Measurements from ENCODE around the gene GMNN. TPM values are rescaled to one million over a fixed set of nuclear protein-coding genes. Genes with fewer than 3 reads are reported as not detected.
"Not testable (repeated sequence)": the region's sequence is repeated elsewhere in the genome, so short reads cannot be mapped to it uniquely, and the experiment has no call there.

GMNN gene
- total RNA-seq (2014; rRNA removed; shearing (Covaris generic)) = 74.8 and 78.1 TPM in 2 replicates
- polyA plus RNA-seq (2015; cell fraction: cytosol; rRNA removed) = 53.0 and 66.5 TPM in 2 replicates
- polyA plus RNA-seq (2015; cell fraction: nucleus; rRNA removed) = 34.3 and 45.5 TPM in 2 replicates

DNA sequence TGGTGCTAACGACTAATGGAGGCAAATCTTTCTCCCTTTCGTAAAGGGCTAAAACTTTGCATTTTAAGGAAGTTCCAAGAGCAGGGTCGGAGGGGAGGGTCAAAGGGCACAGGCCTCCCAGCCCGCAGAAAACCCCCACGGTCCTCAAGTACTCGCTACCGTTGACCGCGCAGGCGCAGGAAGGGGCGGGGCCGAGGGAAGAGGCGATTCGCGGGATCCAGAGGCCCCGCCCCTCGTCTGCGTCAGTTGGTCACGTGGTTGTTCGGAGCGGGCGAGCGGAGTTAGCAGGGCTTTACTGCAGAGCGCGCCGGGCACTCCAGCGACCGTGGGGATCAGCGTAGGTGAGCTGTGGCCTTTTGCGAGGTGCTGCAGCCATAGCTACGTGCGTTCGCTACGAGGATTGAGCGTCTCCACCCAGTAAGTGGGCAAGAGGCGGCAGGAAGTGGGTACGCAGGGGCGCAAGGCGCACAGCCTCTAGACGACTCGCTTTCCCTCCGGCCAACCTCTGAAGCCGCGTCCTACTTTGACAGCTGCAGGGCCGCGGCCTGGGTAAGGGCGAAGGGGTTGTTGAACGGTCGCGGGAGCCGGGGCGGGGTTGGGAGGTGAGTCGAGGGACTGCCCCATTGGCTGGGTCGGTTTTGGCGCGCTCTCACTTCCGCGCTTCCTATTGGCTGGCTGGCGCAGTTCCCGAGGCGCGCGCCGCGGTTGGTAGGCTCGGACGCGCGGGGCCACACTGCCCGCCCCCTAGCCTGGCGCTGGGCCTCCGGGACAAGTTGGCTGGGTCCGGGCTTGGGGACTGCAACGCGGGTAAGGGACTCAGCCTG, at the start of gene GMNN:
GMNN (plus strand) TSS at position 242 of the 824 bp plus-strand sequence. CDS start 2,310 bp downstream, outside the sequence.
- DNase-seq (ENCODE audit: low read depth, low spot score) = peak; percentile 96
- in situ Hi-C loops (cut with HindIII; ENCODE audit: low pct_unique_long_range_greater_than_20kb, low sequenced_read_pairs) = no loop called here

GRCh38 chr6:24730653-24731052, 44.1 kb upstream of the GMNN start:
- in situ Hi-C loops (cut with HindIII; ENCODE audit: low pct_unique_long_range_greater_than_20kb, low sequenced_read_pairs); DNase-seq (ENCODE audit: low read depth, low spot score): not testable (repeated sequence)

GRCh38 chr6:24731456-24732134, 43.1 kb upstream of the GMNN start:
- DNase-seq (ENCODE audit: low read depth, low spot score); in situ Hi-C loops (cut with HindIII; ENCODE audit: low pct_unique_long_range_greater_than_20kb, low sequenced_read_pairs): not testable (repeated sequence)

DNA sequence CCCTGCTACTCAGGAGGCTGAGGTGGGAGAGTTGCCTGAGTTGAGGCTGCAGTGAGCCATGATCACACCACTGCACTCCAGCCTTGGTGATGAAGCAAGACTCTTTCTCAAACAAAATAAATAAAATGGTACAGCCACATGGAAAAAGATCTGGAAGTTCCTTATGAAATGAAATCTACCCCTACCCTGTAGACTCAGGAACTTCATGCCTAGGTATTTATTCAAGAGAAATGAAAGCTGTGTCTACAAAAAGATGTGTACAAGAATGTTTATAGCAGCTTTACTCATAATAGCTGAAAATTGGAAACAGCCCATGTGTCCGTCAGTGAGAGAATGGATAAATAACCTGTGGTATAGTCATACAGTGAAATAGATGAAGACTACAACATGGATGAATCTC, 40.6 kb upstream of the GMNN start:
- in situ Hi-C loops (cut with HindIII; ENCODE audit: low pct_unique_long_range_greater_than_20kb, low sequenced_read_pairs) = no loop called here
- no peak for DNase-seq (ENCODE audit: low read depth, low spot score)

DNA sequence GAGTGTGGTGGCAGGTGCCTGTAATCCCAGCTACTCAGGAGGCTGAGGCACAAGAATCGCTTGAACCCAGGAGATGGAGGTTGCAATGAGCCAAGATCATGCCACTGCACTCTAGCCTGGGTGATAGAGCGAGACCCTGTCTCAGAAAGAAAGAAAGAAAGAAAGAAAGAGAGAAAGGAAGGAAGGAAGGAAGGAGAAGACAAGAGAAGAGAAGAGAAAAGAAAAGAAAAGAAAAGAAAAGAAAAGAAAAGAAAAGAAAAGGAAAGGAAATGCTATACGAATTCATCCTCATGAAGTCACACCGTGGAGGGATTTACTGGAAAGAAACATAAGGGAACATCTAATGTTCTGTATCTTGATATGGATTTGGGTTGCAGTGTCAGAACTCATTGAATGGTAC, 40.0 kb upstream of the GMNN start:
- in situ Hi-C loops (cut with HindIII; ENCODE audit: low pct_unique_long_range_greater_than_20kb, low sequenced_read_pairs); DNase-seq (ENCODE audit: low read depth, low spot score): not testable (repeated sequence)

DNA sequence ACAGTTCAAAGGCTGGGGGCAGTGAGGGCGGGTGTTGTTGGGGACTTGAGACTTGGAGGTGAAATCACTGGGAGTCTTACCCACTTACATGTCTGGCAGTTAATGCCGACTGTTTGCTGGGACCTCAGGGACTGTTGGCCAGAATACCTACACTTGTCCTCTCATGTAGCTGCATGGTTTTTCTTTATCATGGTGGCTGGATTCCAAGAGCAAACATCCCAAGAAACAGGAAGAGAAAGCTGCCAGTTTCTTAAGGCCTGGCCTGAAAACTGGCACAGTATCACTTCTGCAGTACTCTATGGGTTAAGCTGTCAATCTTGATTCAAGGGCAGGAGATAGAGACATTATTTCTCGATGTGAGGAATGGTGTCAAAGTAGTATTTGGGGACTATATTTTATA, 36.0 kb upstream of the GMNN start:
- no peak for DNase-seq (ENCODE audit: low read depth, low spot score)
- in situ Hi-C loops (cut with HindIII; ENCODE audit: low pct_unique_long_range_greater_than_20kb, low sequenced_read_pairs) = no loop called here

DNA sequence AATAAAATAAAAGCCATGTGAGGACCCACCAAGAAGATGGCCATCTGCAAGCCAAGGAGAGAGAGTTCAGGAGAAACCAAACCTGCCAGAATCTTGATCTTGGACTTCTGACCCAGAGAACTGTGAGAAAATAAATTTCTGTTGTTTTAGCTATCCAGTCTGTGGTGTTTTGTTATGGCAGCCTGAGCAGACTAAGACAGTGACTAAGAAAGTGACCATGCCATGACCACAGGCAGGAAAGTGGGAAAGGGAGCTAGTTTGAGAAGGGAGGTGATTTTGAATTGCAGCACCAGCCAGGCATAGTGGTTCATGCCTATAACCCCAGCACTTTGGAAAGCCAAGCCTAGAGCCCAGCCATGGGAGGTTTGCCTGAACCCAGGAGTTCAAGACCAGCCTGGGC, 33.9 kb upstream of the GMNN start:
- no peak for DNase-seq (ENCODE audit: low read depth, low spot score)
- in situ Hi-C loops (cut with HindIII; ENCODE audit: low pct_unique_long_range_greater_than_20kb, low sequenced_read_pairs) = no loop called here

GRCh38 chr6:24742216-24742738, 32.5 kb upstream of the GMNN start:
- no peak for DNase-seq (ENCODE audit: low read depth, low spot score)
- in situ Hi-C loops (cut with HindIII; ENCODE audit: low pct_unique_long_range_greater_than_20kb, low sequenced_read_pairs) = no loop called here

DNA sequence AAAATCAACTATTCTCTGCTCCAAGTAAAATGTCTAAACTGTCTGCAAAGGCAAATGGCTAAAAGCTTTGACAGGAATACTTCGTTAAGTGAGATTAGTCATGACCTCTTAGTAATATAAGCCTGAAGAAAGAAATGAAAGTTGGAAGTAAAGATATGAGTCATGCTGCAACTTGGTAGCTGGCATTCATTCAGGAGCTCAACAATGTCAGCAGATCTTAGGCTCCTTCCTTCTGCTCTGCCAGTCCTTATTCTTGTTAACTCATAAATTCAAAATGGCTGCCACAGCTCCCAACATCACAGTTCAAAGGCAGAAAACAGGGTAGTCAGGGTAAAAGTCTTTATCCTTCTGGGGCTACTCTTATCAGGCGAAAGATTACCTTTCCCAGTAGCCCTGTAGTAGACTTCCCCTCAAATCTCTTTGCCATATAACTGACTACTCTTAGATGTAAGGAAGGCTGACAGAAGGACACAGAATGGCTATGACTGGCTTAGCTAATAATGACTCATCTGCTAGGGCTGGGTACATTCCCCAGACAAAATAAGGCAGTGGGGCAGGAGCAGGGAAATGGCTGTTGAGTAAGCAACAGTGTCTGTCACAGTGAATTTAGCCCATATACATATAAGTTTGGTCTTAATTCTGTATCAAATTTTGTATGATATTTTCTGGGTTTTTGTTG, 31.3 kb upstream of the GMNN start:
- in situ Hi-C loops (cut with HindIII; ENCODE audit: low pct_unique_long_range_greater_than_20kb, low sequenced_read_pairs) = no loop called here

GRCh38 chr6:24743944-24744335, 30.8 kb upstream of the GMNN start:
- no peak for DNase-seq (ENCODE audit: low read depth, low spot score)
- in situ Hi-C loops (cut with HindIII; ENCODE audit: low pct_unique_long_range_greater_than_20kb, low sequenced_read_pairs) = no loop called here

More for the DNA sequence above, 31.3 kb upstream of the GMNN start:
- peak; percentile 57 for DNase-seq (ENCODE audit: low read depth, low spot score)

- in situ Hi-C loops (cut with HindIII; ENCODE audit: low pct_unique_long_range_greater_than_20kb, low sequenced_read_pairs) = no loop called here
- no peak for DNase-seq (ENCODE audit: low read depth, low spot score)
These were observed 29.8 kb upstream of the GMNN start for GRCh38 chr6:24744911-24745310.

DNA sequence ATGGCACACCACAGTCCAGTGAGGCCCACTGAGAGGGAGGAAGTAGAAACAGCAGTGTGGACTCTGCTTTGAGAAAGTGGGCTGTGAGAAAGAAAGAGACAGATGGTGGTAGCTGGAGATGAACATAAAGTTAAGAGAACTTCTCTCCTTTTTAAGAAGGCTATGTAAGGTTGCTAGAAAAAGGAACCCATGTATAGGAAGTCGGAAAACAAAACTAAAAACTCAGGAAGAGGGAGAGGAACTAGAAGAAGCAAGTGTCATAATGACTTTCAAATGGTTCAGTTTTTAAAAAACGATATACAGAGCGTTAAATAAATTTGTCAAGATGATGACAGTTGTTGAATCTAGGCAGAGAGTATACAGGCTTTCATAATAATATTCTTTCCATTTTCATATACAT, 25.4 kb upstream of the GMNN start:
- in situ Hi-C loops (cut with HindIII; ENCODE audit: low pct_unique_long_range_greater_than_20kb, low sequenced_read_pairs) = no loop called here
- no peak for DNase-seq (ENCODE audit: low read depth, low spot score)

DNA sequence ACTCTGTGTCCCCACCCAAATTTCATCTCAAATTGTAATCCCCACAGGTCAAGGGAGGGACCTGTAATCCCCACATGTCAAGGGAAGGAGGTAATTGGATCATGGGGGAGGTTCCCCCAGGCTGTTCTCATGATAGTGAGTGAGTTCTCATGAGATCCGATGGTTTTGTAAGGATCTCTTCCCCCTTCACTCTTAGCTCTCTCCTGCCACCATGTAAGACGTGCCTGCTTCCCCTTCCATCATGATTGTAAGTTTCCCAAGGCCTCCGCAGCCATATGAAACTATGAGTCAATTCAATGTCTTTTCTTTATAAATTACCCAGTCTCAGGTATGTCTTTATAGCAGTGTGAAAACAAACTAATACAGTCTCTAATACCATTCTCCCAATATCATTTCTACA, 23.9 kb upstream of the GMNN start:
- DNase-seq (ENCODE audit: low read depth, low spot score); in situ Hi-C loops (cut with HindIII; ENCODE audit: low pct_unique_long_range_greater_than_20kb, low sequenced_read_pairs): not testable (repeated sequence)

- in situ Hi-C loops (cut with HindIII; ENCODE audit: low pct_unique_long_range_greater_than_20kb, low sequenced_read_pairs) = no loop called here
- no peak for DNase-seq (ENCODE audit: low read depth, low spot score)
These were observed 22.2 kb upstream of the GMNN start for GRCh38 chr6:24752503-24752902.

GRCh38 chr6:24752917-24753492, 21.7 kb upstream of the GMNN start:
- in situ Hi-C loops (cut with HindIII; ENCODE audit: low pct_unique_long_range_greater_than_20kb, low sequenced_read_pairs) = no loop called here

DNA sequence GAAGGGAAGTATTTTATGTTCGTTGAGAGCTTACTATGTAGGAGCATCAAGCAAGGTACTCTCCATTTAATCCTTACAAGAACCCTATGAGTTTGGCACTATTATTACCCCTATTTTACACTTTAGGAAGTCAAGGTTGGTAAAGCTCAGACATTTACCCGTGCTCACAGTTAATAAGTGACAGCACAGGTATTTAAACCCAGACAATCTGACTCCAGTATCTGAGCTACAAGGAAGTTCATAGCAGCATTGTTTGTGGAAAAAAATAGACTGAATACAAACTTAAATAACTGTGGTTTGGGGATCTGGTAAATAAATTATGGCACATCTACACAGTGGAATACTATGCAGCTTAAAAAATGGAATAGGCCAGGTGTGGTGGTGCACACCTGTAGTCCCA, 21.2 kb upstream of the GMNN start:
- DNase-seq (ENCODE audit: low read depth, low spot score) = no peak
- in situ Hi-C loops (cut with HindIII; ENCODE audit: low pct_unique_long_range_greater_than_20kb, low sequenced_read_pairs) = no loop called here

More at GRCh38 chr6:24752917-24753492, 21.7 kb upstream of the GMNN start:
- DNase-seq (ENCODE audit: low read depth, low spot score) = no peak

GRCh38 chr6:24754378-24754777, 20.4 kb upstream of the GMNN start:
- DNase-seq (ENCODE audit: low read depth, low spot score); in situ Hi-C loops (cut with HindIII; ENCODE audit: low pct_unique_long_range_greater_than_20kb, low sequenced_read_pairs): not testable (repeated sequence)

DNA sequence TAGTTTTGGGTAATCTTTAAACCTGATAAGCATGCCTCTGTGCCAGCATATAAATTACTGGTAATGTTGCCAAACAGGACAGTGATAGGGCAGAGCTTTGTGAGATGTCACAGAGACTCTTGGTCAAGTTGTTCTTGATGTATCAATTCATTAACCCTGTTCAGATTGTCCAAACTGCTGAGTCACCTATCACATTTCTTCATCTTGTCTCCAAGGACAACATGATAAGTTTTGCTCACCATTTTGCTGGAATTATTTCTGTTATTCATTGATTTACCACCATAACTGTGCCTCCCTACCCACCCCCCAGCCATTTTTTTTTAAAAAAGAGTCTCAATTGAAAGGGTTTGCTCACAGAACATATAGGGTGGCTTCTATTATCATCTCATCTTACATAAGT, 19.5 kb upstream of the GMNN start:
- DNase-seq (ENCODE audit: low read depth, low spot score) = no peak
- in situ Hi-C loops (cut with HindIII; ENCODE audit: low pct_unique_long_range_greater_than_20kb, low sequenced_read_pairs) = no loop called here
